Activated CD4-positive, alpha-beta T cell treated with anti-CD3 and anti-CD28 coated beads, Interleukin-2, amount 50 U/mL, for 1 hour (primary cell): Measurements from ENCODE around the gene TCL1A.

Source experiments
- DNase-seq: peaks from one replicate; pipeline ENCODE4 v3.0.0-alpha.2; 2020

The TCL1A gene

GRCh38 chr14:95703805-95704204, 10.1 kb downstream of the TCL1A start:
- no peak for DNase-seq

- no peak for DNase-seq
These were observed 10.6 kb downstream of the TCL1A start for GRCh38 chr14:95703341-95703740.

GRCh38 chr14:95701846-95702221, 12.1 kb downstream of the TCL1A start:
- no peak for DNase-seq

GRCh38 chr14:95700221-95700976, 13.5 kb downstream of the TCL1A start:
- DNase-seq = no peak

GRCh38 chr14:95699412-95699811, 14.5 kb downstream of the TCL1A start:
- no peak for DNase-seq

GRCh38 chr14:95698287-95698686, 15.6 kb downstream of the TCL1A start:
- DNase-seq = no peak

GRCh38 chr14:95697764-95698163, 16.2 kb downstream of the TCL1A start:
- DNase-seq = no peak

- DNase-seq = no peak
These were observed 17.2 kb downstream of the TCL1A start for GRCh38 chr14:95696741-95697140.

- no peak for DNase-seq
These were observed 18.0 kb downstream of the TCL1A start for GRCh38 chr14:95695913-95696312.

GRCh38 chr14:95695051-95695450, 18.9 kb downstream of the TCL1A start:
- DNase-seq = no peak

GRCh38 chr14:95692109-95692508, 21.8 kb downstream of the TCL1A start:
- no peak for DNase-seq

- no peak for DNase-seq
These were observed 22.3 kb downstream of the TCL1A start for GRCh38 chr14:95691591-95691990.

GRCh38 chr14:95690815-95691214, 23.1 kb downstream of the TCL1A start:
- no peak for DNase-seq

GRCh38 chr14:95689441-95689840, 24.5 kb downstream of the TCL1A start:
- DNase-seq = no peak

GRCh38 chr14:95686935-95687334, 27.0 kb downstream of the TCL1A start:
- no peak for DNase-seq

GRCh38 chr14:95685978-95686922, 27.7 kb downstream of the TCL1A start, which contains the start of gene TCL1B:
TSS of gene TCL1B (plus strand) at chr14:95686426. CDS start at chr14:95686468, 42 bp downstream.
- no peak for DNase-seq

- DNase-seq = peak; percentile 14
These were observed 30.1 kb downstream of the TCL1A start for GRCh38 chr14:95683793-95684192.

- no peak for DNase-seq
These were observed 32.8 kb downstream of the TCL1A start for GRCh38 chr14:95681153-95681552.

- no peak for DNase-seq
These were observed 33.8 kb downstream of the TCL1A start for GRCh38 chr14:95679998-95680735.

- no peak for DNase-seq
These were observed 34.6 kb downstream of the TCL1A start for GRCh38 chr14:95679148-95679815.

- no peak for DNase-seq
These were observed 36.6 kb downstream of the TCL1A start for GRCh38 chr14:95677179-95677835.

- DNase-seq = no peak
These were observed 38.4 kb downstream of the TCL1A start for GRCh38 chr14:95675486-95675885.
